MCF 10A (cell line): ENCODE data around the gene NFATC3. TPM values are rescaled to one million over a fixed set of nuclear protein-coding genes. Genes with fewer than 3 reads are reported as not detected.

Experiments used
- BruUV-seq: library from RNA; stranded (reverse); fragments of 400-500 nt; replicated peaks from 2 replicates; lab custom pipeline; 2021; lab: Mats Ljungman, UMichigan
- CTCF ChIA-PET: fragments of 300-600 bp; sonication (Branson Sonifier 250); formaldehyde crosslinking; extraction: SDS; loops from one replicate; lab custom pipeline; 2021; ENCODE audit warnings: antibody characterized with exemption, inconsistent platforms; lab: Yijun Ruan, JAX
- POLR2A ChIA-PET: fragments of 300-600, 350-650 bp; sonication (Branson Sonifier 250); formaldehyde crosslinking; extraction: SDS; loops from one replicate; lab custom pipeline; 2020; ENCODE audit warnings: antibody characterized with exemption, inconsistent platforms; lab: Yijun Ruan, JAX
- DNase-seq: peaks from one replicate; pipeline ENCODE4 v3.0.0-alpha.2; 2018; ENCODE audit not compliant: unreplicated experiment
- H3K27ac Mint-ChIP-seq: one replicate; pipeline ENCODE4 v1.8.0; 2022; ENCODE audit warnings: mild to moderate bottlenecking, low read depth, mixed read lengths; ENCODE audit not compliant: unreplicated experiment
- H3K27me3 Mint-ChIP-seq: one replicate; pipeline ENCODE4 v1.8.0; 2022; ENCODE audit warnings: mixed read lengths; ENCODE audit not compliant: insufficient read depth, unreplicated experiment
- H3K36me3 Mint-ChIP-seq: one replicate; pipeline ENCODE4 v1.8.0; 2022; ENCODE audit warnings: mild to moderate bottlenecking, moderate library complexity, mixed read lengths; ENCODE audit not compliant: insufficient read depth, unreplicated experiment
- H3K4me1 Mint-ChIP-seq: one replicate; pipeline ENCODE4 v1.8.0; 2022; ENCODE audit warnings: mixed read lengths; ENCODE audit not compliant: insufficient read depth, unreplicated experiment
- H3K4me3 Mint-ChIP-seq: one replicate; pipeline ENCODE4 v1.8.0; 2022; ENCODE audit warnings: mild to moderate bottlenecking, moderate library complexity, mixed read lengths; ENCODE audit not compliant: unreplicated experiment
- H3K9me3 Mint-ChIP-seq: one replicate; pipeline ENCODE4 v1.8.0; 2022; ENCODE audit warnings: mixed read lengths; ENCODE audit not compliant: unreplicated experiment
- intact Hi-C: fragments of 100-400 bp; cut with micrococcal nuclease; formaldehyde crosslinking; loops from 2 replicates; pipeline ENCODE4 v1.14.1; 2022
- total RNA-seq: library from RNA; stranded (reverse); gene quantifications from 2 replicates; pipeline ENCODE4 v1.2.3, GENCODE V29; 2022
- TF ChIP-seq, protein P1 (sequence below): fragments of 200-600 bp; IDR thresholded peaks from one replicate; pipeline ENCODE4 v1.8.0; 2022; ENCODE audit warnings: antibody characterized with exemption, mild to moderate bottlenecking; ENCODE audit not compliant: unreplicated experiment

The NFATC3 gene
- total RNA-seq, 1 experiment from 2014 or later: 24.1 TPM

DNA sequence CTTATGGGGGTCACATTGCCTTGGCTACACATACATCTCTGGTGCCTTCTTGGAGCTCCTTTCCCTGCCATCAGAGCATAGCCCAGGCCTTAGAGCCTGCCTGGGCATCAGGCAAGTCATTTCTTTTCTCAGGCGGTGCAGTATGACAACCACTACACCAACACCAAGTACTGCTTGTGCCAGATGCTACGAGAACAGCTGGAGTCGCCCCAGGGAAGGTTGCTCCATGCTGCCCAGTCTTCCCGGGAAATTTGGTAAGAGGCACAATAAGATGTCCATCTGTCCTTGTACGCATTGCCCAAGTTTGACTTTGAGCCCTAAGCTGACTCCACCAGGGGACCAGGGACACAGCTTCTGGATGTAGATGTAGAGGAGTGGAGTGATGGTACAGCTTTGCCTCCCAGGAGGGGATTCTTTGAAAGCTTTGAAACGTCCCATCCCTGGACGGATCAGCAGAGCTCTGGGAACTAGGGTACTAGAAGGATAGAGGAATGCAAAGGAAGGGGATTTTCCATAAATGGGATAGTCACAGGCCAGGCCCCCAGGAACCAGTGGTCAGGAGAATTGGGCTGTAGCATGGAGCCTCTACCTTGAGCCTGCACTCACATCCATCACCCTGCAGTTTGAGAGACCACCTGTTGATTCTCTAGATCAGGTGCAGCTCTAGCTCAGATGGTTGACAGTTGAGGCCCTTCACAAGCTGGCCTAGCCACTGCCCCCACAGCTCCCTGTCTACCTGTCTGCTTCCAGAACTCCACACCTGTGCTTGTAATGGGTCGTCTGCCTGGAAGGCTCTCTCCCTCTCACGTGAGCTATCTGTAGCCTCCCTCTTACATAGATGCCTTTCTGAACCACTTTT is 11.0 kb upstream of the NFATC3 start:
- TF ChIP-seq, protein P1, sequence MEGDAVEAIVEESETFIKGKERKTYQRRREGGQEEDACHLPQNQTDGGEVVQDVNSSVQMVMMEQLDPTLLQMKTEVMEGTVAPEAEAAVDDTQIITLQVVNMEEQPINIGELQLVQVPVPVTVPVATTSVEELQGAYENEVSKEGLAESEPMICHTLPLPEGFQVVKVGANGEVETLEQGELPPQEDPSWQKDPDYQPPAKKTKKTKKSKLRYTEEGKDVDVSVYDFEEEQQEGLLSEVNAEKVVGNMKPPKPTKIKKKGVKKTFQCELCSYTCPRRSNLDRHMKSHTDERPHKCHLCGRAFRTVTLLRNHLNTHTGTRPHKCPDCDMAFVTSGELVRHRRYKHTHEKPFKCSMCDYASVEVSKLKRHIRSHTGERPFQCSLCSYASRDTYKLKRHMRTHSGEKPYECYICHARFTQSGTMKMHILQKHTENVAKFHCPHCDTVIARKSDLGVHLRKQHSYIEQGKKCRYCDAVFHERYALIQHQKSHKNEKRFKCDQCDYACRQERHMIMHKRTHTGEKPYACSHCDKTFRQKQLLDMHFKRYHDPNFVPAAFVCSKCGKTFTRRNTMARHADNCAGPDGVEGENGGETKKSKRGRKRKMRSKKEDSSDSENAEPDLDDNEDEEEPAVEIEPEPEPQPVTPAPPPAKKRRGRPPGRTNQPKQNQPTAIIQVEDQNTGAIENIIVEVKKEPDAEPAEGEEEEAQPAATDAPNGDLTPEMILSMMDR: no peak
- peaks cover 48% of the 10 kb centered on the region for H3K36me3 Mint-ChIP-seq
- peaks cover 5% of the 10 kb centered on the region for H3K4me1 Mint-ChIP-seq
- ChIA-PET POLR2A (interaction anchor here (0.7 to 8.4 kb wide), 3 partner anchors 12 to 1644 kb away, joined by 3 to 104 read pairs (median 3); partner anchors contain the start of genes ESRP2 and NFATC3), CTCF (interaction anchor here (0.7 to 1.1 kb wide), 6 partner anchors 9 to 258 kb away, joined by 3 to 5 read pairs (median 4); no protein-coding TSS in a partner anchor)
- BruUV-seq: no TSS peak
- no peak overlapping the region for H3K27ac Mint-ChIP-seq
- no peak for DNase-seq
- intact Hi-C loops: no loop called here
- H3K9me3 Mint-ChIP-seq: no peaks in the 10 kb centered on the region
- no peak overlapping the region for H3K4me3 Mint-ChIP-seq
- H3K27me3 Mint-ChIP-seq: no peaks in the 10 kb centered on the region

DNA sequence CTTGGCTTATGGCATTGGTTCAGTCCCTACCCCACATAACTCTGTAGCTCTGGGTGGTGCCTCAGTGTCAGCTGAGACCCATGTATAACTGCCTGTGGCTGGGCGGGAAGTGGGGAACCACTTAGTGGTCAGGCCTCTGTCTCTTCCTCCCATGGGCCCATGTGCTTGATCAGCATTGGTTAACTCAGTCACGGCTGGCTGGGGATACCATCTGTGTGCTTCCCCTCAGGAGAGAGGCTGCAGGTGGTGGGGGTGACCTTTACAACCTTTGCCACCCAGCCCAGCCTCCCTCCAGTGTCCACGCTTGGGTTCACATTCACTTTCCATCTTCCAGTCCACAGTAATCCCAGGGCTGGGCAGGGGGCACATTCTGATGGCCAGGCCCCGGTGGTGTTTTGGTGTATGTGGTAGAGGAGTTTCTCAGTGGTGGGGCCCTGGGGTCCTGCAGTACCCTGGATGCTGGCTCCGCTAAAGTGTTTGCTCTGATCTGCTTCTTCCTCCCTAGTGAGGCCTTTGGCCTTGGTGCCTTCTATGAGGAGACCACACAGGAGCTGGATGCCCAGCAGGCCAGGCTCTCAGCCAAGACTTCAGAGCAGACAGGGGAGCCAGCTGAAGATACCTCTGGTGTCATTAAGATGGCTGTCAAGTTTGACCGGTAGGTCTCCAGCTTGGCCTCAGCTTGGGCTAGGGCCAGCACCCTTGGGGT is 10.2 kb upstream of the NFATC3 start:
- TF ChIP-seq, protein P1: no peak
- no peak for DNase-seq
- no TSS peak for BruUV-seq
- ChIA-PET POLR2A (interaction anchor here (1.4 to 8.4 kb wide), 2 partner anchors 11 to 162 kb away, joined by 3 to 104 read pairs; partner anchors contain the start of genes ESRP2 and NFATC3), CTCF (interaction anchor here (0.5 to 1.1 kb wide), 7 partner anchors 11 to 513 kb away, joined by 3 to 4 read pairs (median 4); no protein-coding TSS in a partner anchor)
- Mint-ChIP-seq H3K4me1 (peaks cover 5% of the 10 kb centered on the region), H3K36me3 (peaks cover 48% of the 10 kb centered on the region), H3K27me3 (no peaks in the 10 kb centered on the region), H3K9me3 (no peaks in the 10 kb centered on the region), H3K4me3 (no peak overlapping the region), H3K27ac (no peak overlapping the region)
- intact Hi-C loops: no loop called here

GRCh38 chr16:68075980-68076379 is 9.2 kb upstream of the NFATC3 start:
- no peak overlapping the region for H3K4me3 Mint-ChIP-seq
- intact Hi-C loops: no loop called here
- BruUV-seq: no TSS peak
- ChIA-PET CTCF (interaction anchor here (0.5 to 0.8 kb wide), 4 partner anchors 17 to 157 kb away, joined by 3 to 4 read pairs (median 3); no protein-coding TSS in a partner anchor), POLR2A (interaction anchor here (8.4 kb wide), 1 partner anchor 10 kb away, joined by 104 read pairs; the partner anchor contains the start of gene NFATC3)
- peaks cover 5% of the 10 kb centered on the region for H3K4me1 Mint-ChIP-seq
- DNase-seq: no peak
- TF ChIP-seq, protein P1: no peak
- peaks cover 53% of the 10 kb centered on the region for H3K36me3 Mint-ChIP-seq
- H3K9me3 Mint-ChIP-seq: no peaks in the 10 kb centered on the region
- no peaks in the 10 kb centered on the region for H3K27me3 Mint-ChIP-seq
- no peak overlapping the region for H3K27ac Mint-ChIP-seq
